ENCODE data around the gene MIOS. TPM values are rescaled to one million over a fixed set of nuclear protein-coding genes. Genes with fewer than 3 reads are reported as not detected.

MIOS gene
- total RNA-seq, 4 donors from 2014 or later = 8.4 to 41.9 (median 26.1) TPM

DNA sequence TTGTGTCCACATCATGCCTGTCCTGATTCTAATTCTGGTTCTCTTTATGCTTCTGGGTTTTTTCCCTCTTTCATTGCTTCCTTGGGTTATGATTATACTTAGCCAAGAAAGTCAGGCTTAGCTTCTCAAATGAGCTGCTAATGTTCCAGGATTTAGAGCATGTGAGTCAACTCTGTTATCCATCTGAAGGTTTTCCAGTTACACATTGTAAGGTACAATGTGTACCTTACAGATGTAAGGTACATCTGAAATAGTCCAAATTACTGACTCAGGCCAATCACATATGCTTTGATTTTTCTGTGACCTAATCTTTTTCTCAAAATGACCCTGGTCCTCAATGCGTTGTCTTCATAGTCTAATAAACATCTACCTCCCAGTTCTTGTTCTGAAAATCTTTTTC is 13.3 kb upstream of the MIOS start:
- H3K4me1 ChIP-seq = no peaks in the 10 kb centered on the region
- intact Hi-C loops (cut with DNase I; ENCODE audit: low total_unique reads) (no loop called here), in situ Hi-C loops (cut with MboI; ENCODE audit: low pct_ligation_motif_present in 1 of 4, low pct_unique_long_range_greater_than_20kb in 1 of 4, low sequenced_read_pairs in 3 of 4) (loop anchor here in 1 of 4 donors (10.0 kb wide), 1 partner anchor 439 kb away; no protein-coding TSS in a partner anchor)

DNA sequence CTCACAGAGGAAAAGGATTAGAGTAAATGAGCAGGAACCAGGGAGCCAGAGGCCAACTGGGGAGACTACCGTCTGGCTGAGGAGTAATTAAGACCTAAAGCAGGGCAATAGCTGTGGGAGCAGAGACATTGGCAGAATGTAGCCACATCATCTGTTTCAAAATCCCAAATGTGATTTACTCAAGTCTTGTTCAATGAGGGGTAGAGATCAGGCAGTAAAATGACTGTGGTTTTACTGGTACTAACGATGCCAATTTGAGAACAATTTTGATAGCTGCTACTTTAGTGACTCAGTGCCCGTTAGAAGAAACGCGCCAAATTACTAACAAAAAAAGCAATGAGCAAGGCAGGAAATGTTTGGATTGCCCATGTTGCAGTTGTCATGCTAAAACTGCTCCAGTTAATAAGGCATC is 12.7 kb upstream of the MIOS start:
- Histone ChIP-seq H3K9me3 (no peaks in the 10 kb centered on the region), H3K36me3 (no peaks in the 10 kb centered on the region), H3K27me3 (no peaks in the 10 kb centered on the region), H3K27ac (no peak overlapping the region), H3K4me1 (no peaks in the 10 kb centered on the region), H3K4me3 (no peak overlapping the region)
- TF ChIP-seq POLR2AphosphoS5 (IDR thresholded peaks at IDR 0.05) = no peak
- TF ChIP-seq POLR2A (IDR thresholded peaks at IDR 0.05) = no peak
- TF ChIP-seq, protein P1, sequence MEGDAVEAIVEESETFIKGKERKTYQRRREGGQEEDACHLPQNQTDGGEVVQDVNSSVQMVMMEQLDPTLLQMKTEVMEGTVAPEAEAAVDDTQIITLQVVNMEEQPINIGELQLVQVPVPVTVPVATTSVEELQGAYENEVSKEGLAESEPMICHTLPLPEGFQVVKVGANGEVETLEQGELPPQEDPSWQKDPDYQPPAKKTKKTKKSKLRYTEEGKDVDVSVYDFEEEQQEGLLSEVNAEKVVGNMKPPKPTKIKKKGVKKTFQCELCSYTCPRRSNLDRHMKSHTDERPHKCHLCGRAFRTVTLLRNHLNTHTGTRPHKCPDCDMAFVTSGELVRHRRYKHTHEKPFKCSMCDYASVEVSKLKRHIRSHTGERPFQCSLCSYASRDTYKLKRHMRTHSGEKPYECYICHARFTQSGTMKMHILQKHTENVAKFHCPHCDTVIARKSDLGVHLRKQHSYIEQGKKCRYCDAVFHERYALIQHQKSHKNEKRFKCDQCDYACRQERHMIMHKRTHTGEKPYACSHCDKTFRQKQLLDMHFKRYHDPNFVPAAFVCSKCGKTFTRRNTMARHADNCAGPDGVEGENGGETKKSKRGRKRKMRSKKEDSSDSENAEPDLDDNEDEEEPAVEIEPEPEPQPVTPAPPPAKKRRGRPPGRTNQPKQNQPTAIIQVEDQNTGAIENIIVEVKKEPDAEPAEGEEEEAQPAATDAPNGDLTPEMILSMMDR (IDR thresholded peaks at IDR 0.05) = no peak
- TF ChIP-seq EP300 (IDR thresholded peaks at IDR 0.05; ENCODE audit: low read depth) = no peak
- WGBS, 2 donors (ENCODE audit: low coverage in 1 of 2) = 72 to 80% methylated on average over 3 to 5 of the region's 5 CpGs
- intact Hi-C loops (cut with DNase I; ENCODE audit: low total_unique reads) = no loop called here
- no peak for DNase-seq
- in situ Hi-C loops (cut with MboI; ENCODE audit: low pct_ligation_motif_present in 1 of 4, low pct_unique_long_range_greater_than_20kb in 1 of 4, low sequenced_read_pairs in 3 of 4) = loop anchor here in 1 of 4 donors (10.0 kb wide), 1 partner anchor 439 kb away; no protein-coding TSS in a partner anchor

More for the DNA sequence above, 13.3 kb upstream of the MIOS start:
- Histone ChIP-seq H3K4me3 (no peak overlapping the region), H3K27ac (no peak overlapping the region), H3K27me3 (no peaks in the 10 kb centered on the region), H3K36me3 (no peaks in the 10 kb centered on the region), H3K9me3 (no peaks in the 10 kb centered on the region)
- no peak for DNase-seq
- TF ChIP-seq EP300 (IDR thresholded peaks at IDR 0.05; ENCODE audit: low read depth) = no peak
- WGBS, 2 donors (ENCODE audit: low coverage in 1 of 2) = 86 to 100% methylated on average over 1 of the region's 1 CpG

DNA sequence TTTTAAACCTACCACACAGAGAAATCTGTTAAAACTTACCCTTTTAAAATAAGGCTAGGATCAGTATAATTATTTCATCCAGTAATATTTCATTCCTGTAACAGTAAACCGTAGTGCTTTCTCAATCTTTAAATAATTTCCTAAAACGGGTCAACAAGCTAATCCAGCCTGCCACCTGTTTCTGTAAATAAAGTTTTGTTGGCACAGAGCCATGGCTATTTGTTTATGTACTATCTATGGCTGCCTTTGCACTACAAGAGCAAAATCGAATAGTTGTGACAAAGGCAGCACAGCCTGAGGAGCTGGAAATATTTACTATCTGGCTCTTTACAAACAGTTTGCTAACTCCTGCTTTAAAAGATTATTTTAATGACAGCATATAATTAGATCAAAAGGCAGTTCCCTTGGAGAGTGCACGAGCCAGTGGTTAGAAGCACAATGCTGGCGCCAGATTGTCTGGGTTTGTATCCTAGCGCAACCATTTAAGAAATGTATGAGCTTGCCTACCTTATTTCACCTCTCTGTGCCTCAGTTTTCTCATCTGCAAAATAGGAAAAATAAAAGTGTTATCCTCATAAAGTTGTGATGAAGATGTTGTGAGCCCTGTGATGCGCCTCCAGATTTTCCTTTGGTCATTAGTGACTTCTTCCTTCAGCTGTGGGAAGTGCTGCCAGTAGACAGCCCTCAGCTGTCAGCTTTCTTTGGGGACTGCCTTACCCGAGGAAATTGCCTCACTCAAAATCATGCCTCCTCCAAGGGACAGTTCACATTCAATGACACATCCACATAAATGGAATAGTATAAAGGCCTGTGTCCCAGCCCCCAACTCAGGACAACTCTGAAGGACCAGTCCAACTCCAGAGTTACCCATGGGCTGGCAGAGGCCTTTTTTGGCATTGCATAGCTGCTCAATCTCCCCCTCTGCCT is 11.8 kb upstream of the MIOS start:
- Histone ChIP-seq H3K27ac (no peak overlapping the region), H3K36me3 (peaks cover 0 to 4% (median 0%) of the 10 kb centered on the region in 4 donors), H3K4me3 (no peak overlapping the region), H3K4me1 (no peaks in the 10 kb centered on the region), H3K27me3 (no peaks in the 10 kb centered on the region), H3K9me3 (no peaks in the 10 kb centered on the region)
- 54 to 59% methylated on average over 8 of the region's 8 CpGs for WGBS, 2 donors (ENCODE audit: low coverage in 1 of 2)
- intact Hi-C loops (cut with DNase I; ENCODE audit: low total_unique reads) (no loop called here), in situ Hi-C loops (cut with MboI; ENCODE audit: low pct_ligation_motif_present in 1 of 4, low pct_unique_long_range_greater_than_20kb in 1 of 4, low sequenced_read_pairs in 3 of 4) (loop anchor here in 1 of 4 donors (10.0 kb wide), 1 partner anchor 440 kb away; no protein-coding TSS in a partner anchor)
- TF ChIP-seq EP300 (IDR thresholded peaks at IDR 0.05; ENCODE audit: low read depth) (no peak), POLR2AphosphoS5 (IDR thresholded peaks at IDR 0.05) (no peak), POLR2A (IDR thresholded peaks at IDR 0.05) (no peak)
- TF ChIP-seq, protein P1 (IDR thresholded peaks at IDR 0.05) = no peak
- DNase-seq = no peak

DNA sequence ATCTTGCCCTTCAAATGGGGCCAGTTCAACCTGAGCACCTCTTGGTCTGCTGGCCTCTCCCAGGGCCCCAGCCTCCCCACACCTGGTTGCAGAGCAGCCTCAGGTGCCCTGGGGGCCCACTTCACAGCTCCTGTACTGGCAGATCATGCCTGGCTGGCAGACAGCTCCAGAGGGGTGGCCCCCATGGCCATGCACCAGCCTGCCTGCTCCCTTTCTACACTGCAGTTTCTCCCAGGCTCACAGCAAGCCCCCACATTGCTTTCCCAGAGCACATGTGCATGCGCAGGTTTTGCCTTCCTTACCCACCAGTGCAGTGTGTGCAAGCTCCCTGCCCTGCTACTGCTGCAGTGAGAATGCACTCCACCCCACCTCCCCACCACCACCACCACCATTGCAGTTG is 9.8 kb upstream of the MIOS start:
- WGBS, 2 donors (ENCODE audit: low coverage in 1 of 2) = 100% methylated on average over 1 of the region's 1 CpG; no CpG with 5 or more reads in 1 of the 2 donors
- in situ Hi-C loops (cut with MboI; ENCODE audit: low pct_ligation_motif_present in 1 of 4, low pct_unique_long_range_greater_than_20kb in 1 of 4, low sequenced_read_pairs in 3 of 4) = loop anchor here in 1 of 4 donors (10.0 kb wide), 1 partner anchor 442 kb away; no protein-coding TSS in a partner anchor
- no peak for DNase-seq

More for the DNA sequence above, 9.8 kb upstream of the MIOS start:
- Histone ChIP-seq H3K27me3 (no peaks in the 10 kb centered on the region), H3K27ac (no peak overlapping the region), H3K36me3 (peaks cover 0 to 4% (median 0%) of the 10 kb centered on the region in 4 donors), H3K9me3 (no peaks in the 10 kb centered on the region), H3K4me3 (no peak overlapping the region), H3K4me1 (no peaks in the 10 kb centered on the region)
- intact Hi-C loops (cut with DNase I; ENCODE audit: low total_unique reads) = no loop called here
- TF ChIP-seq, protein P1 (IDR thresholded peaks at IDR 0.05) = no peak
- TF ChIP-seq POLR2AphosphoS5 (IDR thresholded peaks at IDR 0.05) (no peak), EP300 (IDR thresholded peaks at IDR 0.05; ENCODE audit: low read depth) (no peak), POLR2A (IDR thresholded peaks at IDR 0.05) (no peak)
